Measurements from ENCODE around the gene SMG1.

DNA sequence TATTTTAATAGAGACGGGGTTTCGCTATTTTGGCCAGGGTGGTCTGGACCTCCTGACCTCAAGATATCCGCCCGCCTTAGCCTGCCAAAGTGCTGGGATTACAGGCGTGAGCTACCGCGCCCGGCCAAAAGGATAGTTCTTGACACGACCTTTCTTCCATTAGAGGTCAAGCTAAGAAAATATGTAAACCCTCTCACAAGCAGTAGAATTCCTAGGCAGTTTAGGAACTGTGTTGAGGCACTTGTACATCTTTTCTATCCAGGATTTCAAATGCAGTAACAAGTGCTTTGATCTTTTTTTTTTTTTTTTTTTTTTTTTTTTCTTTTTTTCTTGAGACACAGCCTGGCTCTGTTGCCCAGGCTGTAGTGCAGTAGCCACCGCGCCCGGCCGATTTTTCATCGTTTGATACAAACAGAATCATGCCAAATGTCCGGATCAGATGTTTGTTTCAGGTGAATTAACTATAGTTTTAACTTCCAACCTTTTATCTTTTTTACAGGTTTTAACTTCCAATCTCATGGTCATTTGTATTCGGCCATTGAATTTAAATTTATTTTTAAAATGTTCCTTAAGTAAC is 123.4 kb downstream of the SMG1 start:
- TF ChIP-seq, protein P1, sequence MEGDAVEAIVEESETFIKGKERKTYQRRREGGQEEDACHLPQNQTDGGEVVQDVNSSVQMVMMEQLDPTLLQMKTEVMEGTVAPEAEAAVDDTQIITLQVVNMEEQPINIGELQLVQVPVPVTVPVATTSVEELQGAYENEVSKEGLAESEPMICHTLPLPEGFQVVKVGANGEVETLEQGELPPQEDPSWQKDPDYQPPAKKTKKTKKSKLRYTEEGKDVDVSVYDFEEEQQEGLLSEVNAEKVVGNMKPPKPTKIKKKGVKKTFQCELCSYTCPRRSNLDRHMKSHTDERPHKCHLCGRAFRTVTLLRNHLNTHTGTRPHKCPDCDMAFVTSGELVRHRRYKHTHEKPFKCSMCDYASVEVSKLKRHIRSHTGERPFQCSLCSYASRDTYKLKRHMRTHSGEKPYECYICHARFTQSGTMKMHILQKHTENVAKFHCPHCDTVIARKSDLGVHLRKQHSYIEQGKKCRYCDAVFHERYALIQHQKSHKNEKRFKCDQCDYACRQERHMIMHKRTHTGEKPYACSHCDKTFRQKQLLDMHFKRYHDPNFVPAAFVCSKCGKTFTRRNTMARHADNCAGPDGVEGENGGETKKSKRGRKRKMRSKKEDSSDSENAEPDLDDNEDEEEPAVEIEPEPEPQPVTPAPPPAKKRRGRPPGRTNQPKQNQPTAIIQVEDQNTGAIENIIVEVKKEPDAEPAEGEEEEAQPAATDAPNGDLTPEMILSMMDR (conservative IDR thresholded peaks at IDR 0.05) = no peak
- TF ChIP-seq ZFX (IDR thresholded peaks at IDR 0.05) = no peak

Measured in C4-2B (cell line).